Cardiac septum (tissue), 1 donor: ENCODE results near the gene TMEM163. TPM values are rescaled to one million over a fixed set of nuclear protein-coding genes. Genes with fewer than 3 reads are reported as not detected.
"Not testable (repeated sequence)": the region's sequence is repeated elsewhere in the genome, so short reads cannot be mapped to it uniquely, and the experiment has no call there.

Experiments
- DNase-seq: peaks from one replicate; pipeline ENCODE4 v3.0.0-alpha.2; 2020; ENCODE audit warnings: low spot score
- intact Hi-C: fragments of 100-400 bp; cut with DNase I; formaldehyde crosslinking; loops from one replicate; pipeline ENCODE4 v1.14.0; 2022
- total RNA-seq: library from RNA; stranded (reverse); fragmentation: NEBNext Ultra II Directional; extraction: Animal tissue kit (Norgen Biotek cat#: 25700); gene quantifications from one replicate; pipeline ENCODE4 v1.2.1, GENCODE V29; 2021
- donor health status: DM: no; HTN: no; CAD: no.

The TMEM163 gene
- total RNA-seq, 1 donor from 2014 or later = 0.38 TPM

- intact Hi-C loops = no loop called here
- no peak for DNase-seq
These were observed 48.8 kb downstream of the TMEM163 start for GRCh38 chr2:134669731-134670669.

GRCh38 chr2:134668821-134669220, 50.0 kb downstream of the TMEM163 start:
- intact Hi-C loops = no loop called here
- no peak for DNase-seq

- no peak for DNase-seq
- intact Hi-C loops = no loop called here
These were observed 51.3 kb downstream of the TMEM163 start for GRCh38 chr2:134667541-134667940.

DNA sequence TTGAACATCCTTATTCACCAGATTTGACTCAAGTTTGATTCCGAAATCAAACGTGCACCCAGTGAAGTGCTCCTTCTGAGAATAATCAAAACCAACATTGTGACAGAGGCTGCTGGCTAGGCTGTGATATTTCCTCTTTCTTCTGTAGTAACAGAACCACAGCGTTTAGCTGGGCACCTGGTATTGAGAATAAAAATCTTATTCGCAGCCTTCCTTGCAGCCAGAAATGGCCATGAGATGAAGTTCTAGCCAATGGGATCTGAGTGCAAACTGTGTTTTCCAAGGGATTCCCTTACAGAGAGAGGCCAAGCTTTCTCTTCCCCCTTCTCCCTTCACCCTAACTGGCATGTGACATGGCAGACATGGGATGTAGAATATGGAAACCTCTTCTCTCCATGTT, 51.7 kb downstream of the TMEM163 start:
- no peak for DNase-seq
- intact Hi-C loops = no loop called here

DNA sequence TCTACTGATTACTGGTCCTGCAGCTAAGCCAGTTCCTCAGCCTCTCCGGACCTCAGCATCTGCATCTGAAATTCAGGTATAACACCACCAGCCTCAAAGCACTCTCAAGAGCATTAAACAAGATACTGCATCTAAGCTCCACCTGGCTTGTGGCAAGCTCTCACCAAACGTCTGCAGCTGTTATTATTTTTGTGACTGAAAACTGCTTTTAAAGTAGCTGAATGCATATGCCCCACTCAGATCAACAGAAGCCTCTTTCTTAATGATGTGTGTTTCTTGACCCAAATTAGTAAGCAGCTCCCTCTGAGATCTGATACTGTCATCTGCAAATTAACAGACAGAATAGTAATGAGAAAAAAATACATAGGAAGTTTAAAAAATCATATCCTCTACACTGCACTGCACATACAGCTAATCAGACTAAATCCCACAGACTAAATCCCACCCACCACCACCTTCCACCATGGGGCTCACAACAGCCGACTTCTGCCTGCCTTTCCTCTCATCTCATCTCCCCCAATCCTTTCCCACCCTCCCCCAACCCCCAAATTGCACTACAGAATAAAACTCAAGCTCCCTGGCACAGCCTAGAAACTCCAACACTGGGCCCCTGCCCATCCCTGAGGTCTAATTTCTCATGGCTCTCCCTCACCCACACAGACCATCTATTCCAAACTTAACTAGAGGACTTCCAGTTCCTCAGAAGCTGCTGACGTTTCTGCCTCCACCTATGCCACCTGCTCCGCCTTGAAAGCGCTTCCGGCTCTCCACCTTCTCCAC, 52.9 kb downstream of the TMEM163 start:
- intact Hi-C loops = no loop called here
- no peak for DNase-seq

GRCh38 chr2:134663451-134664450, 55.0 kb downstream of the TMEM163 start:
- no peak for DNase-seq
- intact Hi-C loops = no loop called here

GRCh38 chr2:134662751-134663150, 56.0 kb downstream of the TMEM163 start:
- no peak for DNase-seq

GRCh38 chr2:134660626-134661402, 58.0 kb downstream of the TMEM163 start:
- intact Hi-C loops = no loop called here
- DNase-seq = no peak

More at GRCh38 chr2:134662751-134663150, 56.0 kb downstream of the TMEM163 start:
- intact Hi-C loops = no loop called here

DNA sequence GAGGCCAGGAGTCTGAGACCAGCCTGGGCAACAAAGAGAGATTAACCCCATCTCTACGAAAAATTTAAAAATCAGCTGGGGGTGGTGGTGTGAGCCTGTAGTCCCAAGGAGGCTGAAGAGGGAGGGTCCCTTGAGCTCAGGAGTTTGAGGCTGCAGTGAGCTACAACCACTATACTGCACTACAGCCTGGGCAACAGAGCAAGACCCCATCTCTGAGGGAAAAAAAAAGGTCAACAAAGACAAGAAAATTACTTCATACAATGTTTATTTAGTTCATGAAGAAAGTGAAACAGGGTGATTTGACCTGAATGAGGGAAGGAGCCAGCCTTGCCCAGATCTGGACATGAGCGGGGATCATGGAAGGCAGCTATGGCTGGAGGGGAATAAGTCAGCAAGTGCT, 59.1 kb downstream of the TMEM163 start:
- intact Hi-C loops = no loop called here
- no peak for DNase-seq

DNA sequence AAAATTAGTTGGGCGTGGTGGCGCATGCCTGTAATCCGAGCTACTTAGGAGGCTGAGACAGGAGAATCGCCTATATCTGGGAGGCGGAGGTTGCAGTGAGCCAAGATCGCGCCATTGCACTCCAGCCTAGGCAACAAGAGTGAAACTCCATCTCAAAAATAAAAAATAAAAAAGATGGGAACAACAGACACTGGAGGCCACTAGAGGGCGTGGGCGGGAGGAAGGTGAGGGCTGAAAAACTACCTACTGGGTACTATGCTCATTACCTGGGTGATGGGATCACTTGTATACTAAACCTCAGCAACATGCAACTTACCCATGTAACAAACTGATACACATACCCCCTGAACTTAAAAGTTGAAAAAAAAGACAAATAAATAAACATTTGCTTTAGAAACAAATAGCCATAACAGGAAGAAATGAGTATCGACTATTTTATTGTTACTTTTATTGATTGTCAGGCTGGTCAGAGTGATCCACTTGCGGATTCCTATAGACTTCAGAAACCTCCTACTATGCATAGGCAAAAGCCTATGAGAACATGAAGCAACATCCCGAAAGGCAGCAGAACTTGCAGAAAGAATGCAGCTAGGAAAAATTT, 61.0 kb downstream of the TMEM163 start:
- DNase-seq = no peak
- intact Hi-C loops = no loop called here

GRCh38 chr2:134656391-134656790, 62.4 kb downstream of the TMEM163 start:
- intact Hi-C loops = not testable (repeated sequence)

DNA sequence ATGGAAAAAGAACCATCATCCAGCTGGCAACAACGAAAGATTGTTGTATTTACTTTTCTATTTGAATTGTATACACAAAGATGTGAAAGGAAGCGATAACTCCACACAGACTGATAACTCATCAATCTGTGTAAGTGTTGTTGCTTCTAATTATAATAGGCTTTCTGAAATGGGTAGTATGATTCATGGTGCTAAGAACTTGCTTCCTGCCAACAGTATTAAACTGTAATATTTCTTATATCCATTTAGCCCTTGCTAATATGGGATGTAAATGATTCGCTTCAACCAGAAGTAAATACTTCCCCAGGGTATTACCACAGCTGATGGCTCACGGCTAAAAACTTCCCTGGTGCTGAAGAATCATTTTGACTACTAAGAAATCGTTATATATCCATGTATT, 70.2 kb downstream of the TMEM163 start:
- intact Hi-C loops = no loop called here
- DNase-seq = no peak

More at GRCh38 chr2:134656391-134656790, 62.4 kb downstream of the TMEM163 start:
- DNase-seq = not testable (repeated sequence)

DNA sequence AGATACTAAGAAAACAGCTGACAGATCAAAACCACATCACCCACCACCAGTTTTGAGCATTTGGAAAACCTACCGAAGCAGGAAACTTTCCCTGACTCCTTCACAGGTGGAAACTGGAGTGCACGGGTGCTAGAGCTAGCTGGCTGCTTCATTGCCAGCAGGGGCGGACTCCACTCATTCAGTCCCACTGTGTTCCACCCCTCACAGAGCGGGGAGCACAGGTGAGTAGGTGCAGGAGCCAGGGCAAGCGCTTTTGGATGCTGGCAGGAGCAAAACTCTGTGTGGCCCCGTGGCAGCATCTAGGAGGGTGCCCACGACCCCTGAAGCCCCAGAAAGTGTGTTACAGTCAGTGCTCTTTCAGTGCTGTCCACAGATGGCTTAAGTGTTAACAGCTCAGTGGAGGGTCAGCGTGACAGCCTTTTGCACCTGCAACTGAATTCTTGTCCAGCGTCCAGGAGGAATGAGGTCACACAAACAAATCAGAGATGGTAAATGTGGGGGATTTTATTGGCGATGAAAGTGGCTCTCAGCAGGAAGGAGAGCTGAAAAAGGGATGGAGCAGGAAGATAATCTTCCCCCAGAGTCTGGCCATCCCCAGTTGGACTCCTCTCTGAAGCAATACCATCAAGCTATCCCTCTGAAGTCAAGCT, 71.1 kb downstream of the TMEM163 start:
- no peak for DNase-seq
- intact Hi-C loops = no loop called here

- DNase-seq = no peak
- intact Hi-C loops = no loop called here
These were observed 75.9 kb downstream of the TMEM163 start for GRCh38 chr2:134642938-134643337.

GRCh38 chr2:134640494-134640893, 78.3 kb downstream of the TMEM163 start:
- no peak for DNase-seq
- intact Hi-C loops = no loop called here

DNA sequence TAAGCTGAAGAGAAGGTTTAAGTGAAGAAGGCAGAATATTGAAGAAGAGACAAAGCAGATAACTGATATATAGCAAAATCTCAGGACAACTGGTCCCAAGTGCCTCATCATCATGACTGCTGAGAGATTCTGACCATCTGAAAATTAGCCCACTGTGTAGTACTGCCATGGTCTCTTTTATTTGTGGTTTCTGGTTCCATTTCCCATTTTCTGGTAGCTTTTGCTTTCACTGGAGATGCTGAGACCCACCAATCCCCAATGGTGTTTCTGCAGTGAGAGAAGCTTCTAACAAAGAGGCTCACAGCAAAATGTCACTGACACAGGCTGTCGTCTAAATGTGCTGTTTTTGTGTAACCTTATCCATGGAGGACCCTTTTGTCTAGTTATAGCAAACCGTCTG, 79.5 kb downstream of the TMEM163 start:
- DNase-seq = no peak
- intact Hi-C loops = no loop called here

DNA sequence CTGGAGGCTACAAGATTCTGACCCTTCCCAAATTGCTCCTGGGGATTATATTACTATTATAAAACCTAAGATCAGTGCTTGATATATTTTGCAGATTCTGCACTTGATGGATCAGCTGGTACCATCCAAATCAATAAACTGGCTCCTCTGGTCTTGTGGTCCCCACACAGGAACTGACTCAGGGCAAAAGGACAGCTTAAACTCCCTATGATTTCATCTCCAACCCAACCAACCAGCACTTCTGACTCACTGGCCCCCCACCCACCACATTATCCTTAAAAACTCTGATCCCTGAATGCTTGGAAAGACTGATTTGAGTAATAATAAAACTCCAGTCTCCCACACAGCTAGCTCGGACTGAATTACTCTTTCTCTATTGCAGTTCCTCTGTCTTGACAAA, 82.1 kb downstream of the TMEM163 start:
- no peak for DNase-seq
- intact Hi-C loops = no loop called here
